Fibroblast of lung (primary cell): ENCODE results near the gene PSME3. TPM values are rescaled to one million over a fixed set of nuclear protein-coding genes. Genes with fewer than 3 reads are reported as not detected.

Experiments used
- DNase-seq, 2 donors: peaks; one replicate each; pipeline versions ENCODE4 v3.0.0 to v3.0.0-alpha.2; 2010; ENCODE audit warnings: low read depth in 2 of 2
- H2AFZ ChIP-seq: 2 replicates; pipeline ENCODE4 v1.5.1; 2012; ENCODE audit warnings: low read length, control low read depth, inconsistent platforms
- H3K27ac ChIP-seq: 2 replicates; pipeline ENCODE4 v1.5.1; 2011; ENCODE audit warnings: low read length, control low read depth; ENCODE audit not compliant: insufficient read depth
- H3K27me3 ChIP-seq: 2 replicates; pipeline ENCODE4 v1.5.1; 2011; ENCODE audit warnings: mild to moderate bottlenecking, low read length; ENCODE audit not compliant: control insufficient read depth, insufficient read depth
- H3K36me3 ChIP-seq: 2 replicates; pipeline ENCODE4 v1.5.1; 2011; ENCODE audit warnings: low read length; ENCODE audit not compliant: control insufficient read depth, insufficient read depth
- H3K4me1 ChIP-seq: 2 replicates; pipeline ENCODE4 v1.5.1; 2011; ENCODE audit warnings: low read length; ENCODE audit not compliant: control insufficient read depth, insufficient read depth; ENCODE audit errors: extremely low read depth
- H3K4me2 ChIP-seq: 2 replicates; pipeline ENCODE4 v1.5.1; 2011; ENCODE audit warnings: low read length, control low read depth; ENCODE audit not compliant: insufficient read depth; ENCODE audit errors: extremely low read depth
- H3K4me3 ChIP-seq, 4 experiments: fragments of 200-600 bp in 1 of 4; sonication (generic) in 1 of 4; replicated peaks in 1 of 4; 2 replicates each; pipeline ENCODE4 v1.5.1; 2011 to 2016; ENCODE audit warnings: low read length in 4 of 4, low read depth in 3 of 4, mild to moderate bottlenecking in 3 of 4, control low read depth in 2 of 4, inconsistent platforms in 1 of 4, mixed read lengths in 1 of 4; ENCODE audit not compliant: insufficient read depth in 1 of 4; ENCODE audit errors: control extremely low read depth in 1 of 4
- H3K79me2 ChIP-seq: 2 replicates; pipeline ENCODE4 v1.5.1; 2012; ENCODE audit warnings: mild to moderate bottlenecking, low read length, inconsistent platforms; ENCODE audit not compliant: control insufficient read depth, insufficient read depth
- H3K9ac ChIP-seq: 2 replicates; pipeline ENCODE4 v1.5.1; 2011; ENCODE audit warnings: mild to moderate bottlenecking, low read length, control low read depth; ENCODE audit not compliant: insufficient read depth
- H3K9me3 ChIP-seq: 2 replicates; pipeline ENCODE4 v1.5.1; 2012; ENCODE audit warnings: low read depth, low read length; ENCODE audit not compliant: control insufficient read depth, insufficient read depth
- H4K20me1 ChIP-seq: 2 replicates; pipeline ENCODE4 v1.5.1; 2011; ENCODE audit warnings: low read length; ENCODE audit not compliant: control insufficient read depth, insufficient read depth; ENCODE audit errors: extremely low read depth
- CTCF ChIP-seq, 2 donors: IDR thresholded peaks in 1 of 2; conservative IDR thresholded peaks in 1 of 2; 1 replicate in 1 of 2; 2 replicates in 1 of 2; pipeline ENCODE4 v1.5.1; 2011 to 2012; ENCODE audit warnings: low read length in 2 of 2, control low read depth in 1 of 2, inconsistent platforms in 1 of 2, low read depth in 1 of 2, mild to moderate bottlenecking in 1 of 2
- EZH2 ChIP-seq: IDR thresholded peaks from 2 replicates; pipeline ENCODE4 v1.5.1; 2012; ENCODE audit warnings: low read length, control low read depth, mild to moderate bottlenecking; ENCODE audit errors: missing control alignments
- polyA plus RNA-seq, 2 donors: library from polyadenylated mRNA; depleted of rRNA in 1 of 2; stranded (reverse) in 1 of 2; unstranded in 1 of 2; fragments of >200 nt; gene quantifications; 2 replicates each; pipeline ENCODE4 v1.2.1, GENCODE V29; 2011 to 2012; ENCODE audit warnings: missing spikeins in 1 of 2
- total RNA-seq: library from RNA; depleted of rRNA; stranded (reverse); fragments of >200 nt; gene quantifications from 2 replicates; pipeline ENCODE4 v1.2.1, GENCODE V29; 2014

PSME3 gene
- total and polyA plus RNA-seq, 2 donors (not counting 1 experiment from before 2014, with no cell fraction given) = 50.7 to 133 TPM

- Histone ChIP-seq H3K27ac (no peak overlapping the region), H3K27me3 (no peaks in the 10 kb centered on the region), H3K9me3 (no peaks in the 10 kb centered on the region), H3K4me3 (no peak overlapping the region), H2AFZ (no peak overlapping the region), H3K79me2 (peaks cover 5% of the 10 kb centered on the region), H3K4me2 (no peak overlapping the region), H4K20me1 (no peaks in the 10 kb centered on the region), H3K4me1 (no peaks in the 10 kb centered on the region), H3K36me3 (peaks cover 3% of the 10 kb centered on the region), H3K9ac (no peak overlapping the region)
- TF ChIP-seq CTCF (conservative IDR thresholded peaks at IDR 0.05 in 1 of 2, IDR thresholded peaks at IDR 0.05 in 1 of 2; ENCODE audit: low read depth in 1 of 2, low read length in 2 of 2) (no peak), EZH2 (no peak)
- DNase-seq = no peak
These were observed 37.0 kb upstream of the PSME3 start for GRCh38 chr17:42796066-42796758.

DNA sequence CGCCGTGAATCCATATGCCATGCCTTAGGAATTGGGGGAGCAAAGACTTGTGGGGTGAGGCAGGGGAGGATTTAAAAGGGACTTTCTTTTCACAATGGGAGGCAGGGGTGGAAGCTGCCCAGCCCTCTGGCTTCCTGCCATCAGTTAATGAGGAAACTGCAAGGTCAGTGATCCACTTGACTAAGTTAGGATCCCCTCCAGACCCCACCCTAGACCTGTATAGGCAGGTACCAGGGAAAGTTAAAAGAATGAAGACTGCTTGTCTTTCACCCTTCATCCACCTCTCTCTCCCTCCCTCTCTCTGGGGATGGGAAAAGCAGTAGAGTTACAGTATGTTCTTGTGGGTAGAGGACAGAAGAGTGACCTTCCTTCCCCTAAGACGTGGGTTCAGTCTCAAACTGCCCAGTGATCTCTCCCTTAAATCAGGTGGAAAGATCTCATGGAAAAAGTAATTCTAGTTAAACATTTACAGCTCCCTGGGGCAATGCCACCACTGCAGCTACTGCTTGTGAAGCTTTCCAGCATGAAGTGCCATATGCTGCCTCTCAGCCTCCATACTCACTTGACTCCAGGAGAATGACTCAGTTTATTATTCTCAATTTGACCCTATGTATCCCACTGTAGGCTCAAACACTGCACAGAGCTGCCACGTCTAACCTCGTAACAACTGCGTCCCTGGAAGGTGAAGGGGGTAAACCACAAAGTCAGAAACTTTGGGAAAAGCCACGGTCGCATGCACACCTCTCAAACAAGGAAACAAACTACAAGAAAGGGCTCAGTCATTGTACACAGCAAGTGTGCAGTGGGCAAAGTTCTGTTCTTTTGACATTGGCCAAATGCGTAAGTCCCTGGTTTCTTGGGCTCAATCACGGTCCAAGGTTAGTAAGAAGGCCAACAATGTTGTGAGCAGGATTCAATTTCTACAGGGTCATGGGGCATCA is 35.9 kb upstream of the PSME3 start:
- Histone ChIP-seq H2AFZ (no peak overlapping the region), H3K9me3 (no peaks in the 10 kb centered on the region), H4K20me1 (no peaks in the 10 kb centered on the region), H3K4me1 (no peaks in the 10 kb centered on the region), H3K27me3 (no peaks in the 10 kb centered on the region), H3K36me3 (peaks cover 3% of the 10 kb centered on the region), H3K27ac (no peak overlapping the region), H3K9ac (peak overlapping the region; percentile 75), H3K79me2 (peaks cover 5% of the 10 kb centered on the region), H3K4me3 (peak overlapping the region; percentile 59 to 96 (median 88)), H3K4me2 (peak overlapping the region; percentile 94)
- no peak for DNase-seq
- TF ChIP-seq CTCF (conservative IDR thresholded peaks at IDR 0.05 in 1 of 2, IDR thresholded peaks at IDR 0.05 in 1 of 2; ENCODE audit: low read depth in 1 of 2, low read length in 2 of 2) (no peak), EZH2 (no peak)

- Histone ChIP-seq H3K36me3 (peaks cover 3% of the 10 kb centered on the region), H3K4me2 (peak overlapping the region; percentile 94), H3K27ac (peak overlapping the region; percentile 49), H3K27me3 (no peaks in the 10 kb centered on the region), H3K79me2 (peaks cover 5% of the 10 kb centered on the region), H3K4me1 (no peaks in the 10 kb centered on the region), H4K20me1 (no peaks in the 10 kb centered on the region), H2AFZ (peak overlapping the region; percentile 94), H3K9ac (peak overlapping the region; percentile 75), H3K4me3 (peak overlapping the region; percentile 59 to 96 (median 88)), H3K9me3 (no peaks in the 10 kb centered on the region)
- TF ChIP-seq CTCF (conservative IDR thresholded peaks at IDR 0.05 in 1 of 2, IDR thresholded peaks at IDR 0.05 in 1 of 2; ENCODE audit: low read depth in 1 of 2, low read length in 2 of 2) (no peak), EZH2 (no peak)
- no peak for DNase-seq
These were observed 35.2 kb upstream of the PSME3 start for GRCh38 chr17:42798011-42798382.
